DMS79 treated with DMSO at 0.1 percent for 48 hours (cell line): Measurements from ENCODE around the gene TSSK3.
A peak's percentile ranks its signal among the peaks of the same experiment; 100 is the strongest.
"Not testable (repeated sequence)": the region's sequence is repeated elsewhere in the genome, so short reads cannot be mapped to it uniquely, and the experiment has no call there.

Experiments used
- DNase-seq: peaks from one replicate; lab custom pipeline; 2025; lab: John Stamatoyannopoulos, UW

Gene TSSK3

GRCh38 chr1:32338637-32339145 lies 23.6 kb upstream of the TSSK3 start:
- no peak for DNase-seq

GRCh38 chr1:32339363-32339978 lies 22.9 kb upstream of the TSSK3 start:
- DNase-seq, result no peak

- no peak for DNase-seq
Observed at GRCh38 chr1:32341186-32341757, 21.1 kb upstream of the TSSK3 start.

GRCh38 chr1:32341971-32342370 lies 20.4 kb upstream of the TSSK3 start:
- DNase-seq, result no peak

- no peak for DNase-seq
Observed at GRCh38 chr1:32342704-32343103, 19.6 kb upstream of the TSSK3 start.

GRCh38 chr1:32345289-32345827 lies 17.0 kb upstream of the TSSK3 start:
- peak; percentile 74 for DNase-seq

- DNase-seq, result no peak
Observed at GRCh38 chr1:32346532-32347157, 15.7 kb upstream of the TSSK3 start.

GRCh38 chr1:32349211-32349708 lies 13.1 kb upstream of the TSSK3 start:
- DNase-seq, result no peak

GRCh38 chr1:32350785-32351398 lies 11.4 kb upstream of the TSSK3 start:
- no peak for DNase-seq

- DNase-seq, result peak; percentile 94
Observed at GRCh38 chr1:32351399-32352238, 10.7 kb upstream of the TSSK3 start.

- no peak for DNase-seq
Observed at GRCh38 chr1:32352239-32352745, 10.0 kb upstream of the TSSK3 start.

GRCh38 chr1:32352831-32353383 lies 9.4 kb upstream of the TSSK3 start:
- DNase-seq, result no peak

- DNase-seq, result no peak
Observed at GRCh38 chr1:32353431-32353830, 8.9 kb upstream of the TSSK3 start.

- no peak for DNase-seq
Observed at GRCh38 chr1:32353886-32354570, 8.3 kb upstream of the TSSK3 start.

GRCh38 chr1:32355778-32356177 lies 6.6 kb upstream of the TSSK3 start:
- DNase-seq, result not testable (repeated sequence)

- DNase-seq, result no peak
Observed at GRCh38 chr1:32356478-32356877, 5.9 kb upstream of the TSSK3 start.

- DNase-seq, result no peak
Observed at GRCh38 chr1:32357614-32358013, 4.7 kb upstream of the TSSK3 start.

- no peak for DNase-seq
Observed at GRCh38 chr1:32358435-32358834, 3.9 kb upstream of the TSSK3 start.

- no peak for DNase-seq
Observed at GRCh38 chr1:32361308-32361673, 1.0 kb upstream of the TSSK3 start.

- peak; percentile 44 for DNase-seq
Observed at GRCh38 chr1:32361674-32362473, 465 bp upstream of the TSSK3 start.
